NCI-H146 treated with DMSO at 0.1 percent for 48 hours (cell line): ENCODE measurements around the gene HMMR.
"Not testable (repeated sequence)": the region's sequence is repeated elsewhere in the genome, so short reads cannot be mapped to it uniquely, and the experiment has no call there.

ENCODE experiments used
- DNase-seq: peaks from one replicate; lab custom pipeline; 2025; ENCODE audit not compliant: unreplicated experiment; lab: John Stamatoyannopoulos, UW

Gene HMMR, protein sequence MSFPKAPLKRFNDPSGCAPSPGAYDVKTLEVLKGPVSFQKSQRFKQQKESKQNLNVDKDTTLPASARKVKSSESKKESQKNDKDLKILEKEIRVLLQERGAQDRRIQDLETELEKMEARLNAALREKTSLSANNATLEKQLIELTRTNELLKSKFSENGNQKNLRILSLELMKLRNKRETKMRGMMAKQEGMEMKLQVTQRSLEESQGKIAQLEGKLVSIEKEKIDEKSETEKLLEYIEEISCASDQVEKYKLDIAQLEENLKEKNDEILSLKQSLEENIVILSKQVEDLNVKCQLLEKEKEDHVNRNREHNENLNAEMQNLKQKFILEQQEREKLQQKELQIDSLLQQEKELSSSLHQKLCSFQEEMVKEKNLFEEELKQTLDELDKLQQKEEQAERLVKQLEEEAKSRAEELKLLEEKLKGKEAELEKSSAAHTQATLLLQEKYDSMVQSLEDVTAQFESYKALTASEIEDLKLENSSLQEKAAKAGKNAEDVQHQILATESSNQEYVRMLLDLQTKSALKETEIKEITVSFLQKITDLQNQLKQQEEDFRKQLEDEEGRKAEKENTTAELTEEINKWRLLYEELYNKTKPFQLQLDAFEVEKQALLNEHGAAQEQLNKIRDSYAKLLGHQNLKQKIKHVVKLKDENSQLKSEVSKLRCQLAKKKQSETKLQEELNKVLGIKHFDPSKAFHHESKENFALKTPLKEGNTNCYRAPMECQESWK

GRCh38 chr5:163460562-163461171 lies at the start of gene HMMR:
Gene HMMR, plus strand, starts transcription at chr5:163460632. Its CDS starts 61 bp downstream, at chr5:163460693.
- peak; percentile 40 for DNase-seq

- peak; percentile 15 for DNase-seq
These were observed 44.8 kb upstream of the HMMR start for GRCh38 chr5:163415673-163416072.

- DNase-seq: no peak
These were observed 35.6 kb upstream of the HMMR start for GRCh38 chr5:163424836-163425235.

DNA sequence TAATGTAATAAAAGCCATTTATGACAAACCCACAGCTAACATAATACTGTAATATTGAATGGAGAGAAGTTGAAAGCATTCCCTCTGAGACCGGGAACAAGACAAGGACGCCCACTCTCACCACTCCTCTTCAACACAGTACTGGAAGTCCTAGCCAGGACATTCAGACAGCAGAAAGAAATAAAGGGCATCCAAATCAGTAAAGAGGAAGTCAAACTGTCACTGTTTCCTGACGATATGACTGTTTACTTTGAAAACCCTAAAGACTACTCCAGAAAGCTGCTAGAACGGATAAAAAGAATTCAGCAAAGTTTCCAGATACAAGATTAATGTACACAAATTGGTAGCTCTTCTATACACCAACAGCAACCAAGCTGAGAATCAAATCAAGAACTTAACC lies 34.3 kb upstream of the HMMR start:
- not testable (repeated sequence) for DNase-seq

DNA sequence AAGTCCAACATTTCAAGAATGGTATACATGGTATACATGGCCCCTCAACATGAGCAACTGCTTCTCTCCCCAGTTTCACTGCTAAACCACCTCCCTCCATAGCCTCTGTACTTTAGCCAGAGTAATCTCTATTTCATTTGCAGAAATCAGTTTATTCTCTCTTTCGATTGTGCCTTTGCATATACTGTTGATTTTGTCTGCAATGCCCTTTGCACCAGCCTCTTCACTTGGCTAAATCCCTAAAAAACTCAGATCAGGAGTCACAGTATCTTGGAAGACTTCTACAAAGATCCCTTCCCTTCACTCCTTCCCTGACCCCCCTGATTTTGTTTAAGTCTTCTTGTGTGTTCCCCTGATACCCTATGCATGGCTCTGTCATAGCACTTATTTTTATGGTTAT lies 27.9 kb upstream of the HMMR start:
- no peak for DNase-seq

DNA sequence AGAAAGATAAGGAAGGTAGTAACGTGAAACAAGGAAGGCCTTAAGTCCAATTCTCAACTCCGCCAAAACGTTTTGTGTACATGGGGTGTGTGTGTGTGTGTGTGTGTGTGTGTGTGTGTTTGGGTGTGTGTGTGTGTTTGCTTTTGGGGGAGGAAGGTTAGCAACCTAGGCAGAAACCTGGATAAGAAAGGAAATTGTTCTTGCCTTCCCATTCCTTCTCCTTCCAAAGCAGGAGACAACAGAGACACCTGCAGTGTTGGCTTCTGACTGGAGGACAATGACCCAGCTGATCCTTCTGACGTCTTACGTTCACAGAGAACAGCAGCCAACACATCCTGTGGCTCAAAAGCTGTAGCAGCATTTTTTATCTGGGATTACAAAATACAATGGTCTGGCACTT lies 27.2 kb upstream of the HMMR start:
- DNase-seq: no peak

- DNase-seq: no peak
These were observed 26.0 kb upstream of the HMMR start for GRCh38 chr5:163434401-163434866.

DNA sequence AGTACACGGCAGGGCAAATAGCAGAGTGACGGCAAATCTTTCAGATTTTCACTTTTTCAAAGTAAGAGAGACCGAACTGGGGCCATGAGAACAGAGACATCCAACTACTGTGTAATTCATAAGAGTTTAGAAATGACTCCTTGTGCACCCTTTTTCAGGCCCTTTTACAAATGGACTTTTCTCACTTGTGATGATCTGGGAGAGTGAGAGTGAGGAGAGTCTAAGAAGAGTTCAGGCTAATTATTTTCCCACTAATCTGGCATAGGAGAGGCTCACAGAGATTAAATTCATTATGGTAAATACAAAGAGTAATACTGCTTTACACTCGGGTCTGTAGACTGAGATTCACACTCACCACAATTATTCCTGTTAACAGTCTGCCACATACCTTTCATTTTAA lies 23.9 kb upstream of the HMMR start:
- no peak for DNase-seq

DNA sequence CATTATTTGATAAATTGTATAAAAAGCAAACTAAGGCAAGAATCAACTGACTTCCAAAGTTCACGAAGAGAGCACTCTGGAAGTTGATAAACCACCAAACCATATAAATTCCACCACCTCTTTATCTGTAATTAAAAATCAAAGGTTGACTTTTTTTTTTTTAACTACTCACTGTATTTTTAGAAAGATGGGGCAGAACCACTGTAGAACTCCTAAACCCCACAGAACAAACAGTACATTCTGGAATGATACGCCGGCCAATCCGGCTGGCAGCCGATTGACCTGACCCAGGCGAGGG lies 23.5 kb upstream of the HMMR start:
- no peak for DNase-seq

DNA sequence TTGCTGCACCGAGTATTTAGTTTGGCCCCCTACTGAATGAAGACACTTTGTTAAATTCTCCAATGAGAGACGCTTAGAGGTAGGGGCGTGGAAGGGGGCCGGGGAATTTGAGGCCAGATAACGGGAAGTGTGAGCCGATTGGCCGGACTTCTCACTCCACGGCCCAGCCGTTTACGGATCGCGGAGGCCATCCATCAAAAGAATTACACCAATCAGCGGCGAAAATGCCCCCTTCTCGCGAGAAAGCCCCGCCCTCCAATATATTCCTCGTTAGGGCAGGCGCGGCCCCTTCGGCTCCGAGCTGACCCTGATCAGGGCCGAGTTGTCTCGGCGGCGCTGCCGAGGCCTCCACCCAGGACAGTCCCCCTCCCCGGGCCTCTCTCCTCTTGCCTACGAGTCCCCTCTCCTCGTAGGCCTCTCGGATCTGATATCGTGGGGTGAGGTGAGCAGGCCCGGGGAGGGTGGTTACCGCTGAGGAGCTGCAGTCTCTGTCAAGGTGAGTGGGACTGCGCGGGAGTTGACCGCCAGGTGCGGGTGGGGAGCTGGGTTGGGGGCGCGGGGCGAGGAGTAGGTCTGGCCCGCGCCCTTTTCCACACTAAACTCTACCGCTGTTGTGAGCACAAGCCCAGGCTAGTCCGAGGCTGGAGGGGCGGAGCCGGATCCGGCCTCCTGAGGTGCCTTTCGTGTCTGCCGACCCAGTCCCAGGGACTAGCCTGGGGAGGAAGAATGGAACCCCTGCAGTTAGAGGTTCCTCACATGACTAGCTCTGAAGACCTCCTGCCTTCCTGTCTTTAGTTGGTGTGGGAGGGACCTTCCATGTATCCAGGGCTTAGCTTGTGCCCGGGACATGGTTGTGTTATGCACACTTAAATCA lies 22.9 kb upstream of the HMMR start, which contains the start of gene CCNG1:
Gene CCNG1, plus strand, starts transcription at position 287 of the 874 bp plus-strand sequence. CDS start 1,662 bp downstream, outside the sequence.
- DNase-seq: peak; percentile 90

DNA sequence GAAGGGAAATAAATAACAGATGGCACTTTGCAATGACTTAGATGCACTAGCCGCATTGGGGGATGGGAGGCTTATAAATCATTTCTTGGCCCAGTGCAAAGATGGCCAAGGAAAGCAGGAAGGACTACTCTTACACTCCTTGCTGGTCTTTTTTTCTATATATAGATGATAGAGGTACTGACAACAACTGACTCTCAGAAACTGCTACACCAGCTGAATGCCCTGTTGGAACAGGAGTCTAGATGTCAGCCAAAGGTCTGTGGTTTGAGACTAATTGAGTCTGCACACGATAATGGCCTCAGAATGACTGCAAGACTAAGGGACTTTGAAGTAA lies 21.4 kb upstream of the HMMR start:
- DNase-seq: no peak

DNA sequence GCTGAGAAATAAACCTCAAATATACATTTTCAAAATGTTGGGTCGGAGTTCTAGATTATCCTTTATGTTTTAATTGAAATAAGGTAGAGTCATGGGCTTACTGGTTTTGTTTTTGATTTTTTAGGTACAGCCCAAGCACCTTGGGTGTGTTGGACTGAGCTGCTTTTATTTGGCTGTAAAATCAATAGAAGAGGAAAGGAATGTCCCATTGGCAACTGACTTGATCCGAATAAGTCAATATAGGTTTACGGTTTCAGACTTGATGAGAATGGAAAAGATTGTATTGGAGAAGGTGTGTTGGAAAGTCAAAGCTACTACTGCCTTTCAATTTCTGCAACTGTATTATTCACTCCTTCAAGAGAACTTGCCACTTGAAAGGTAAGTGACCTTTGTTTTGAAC lies 19.5 kb upstream of the HMMR start:
- no peak for DNase-seq

- no peak for DNase-seq
These were observed 15.9 kb upstream of the HMMR start for GRCh38 chr5:163444526-163444925.

DNA sequence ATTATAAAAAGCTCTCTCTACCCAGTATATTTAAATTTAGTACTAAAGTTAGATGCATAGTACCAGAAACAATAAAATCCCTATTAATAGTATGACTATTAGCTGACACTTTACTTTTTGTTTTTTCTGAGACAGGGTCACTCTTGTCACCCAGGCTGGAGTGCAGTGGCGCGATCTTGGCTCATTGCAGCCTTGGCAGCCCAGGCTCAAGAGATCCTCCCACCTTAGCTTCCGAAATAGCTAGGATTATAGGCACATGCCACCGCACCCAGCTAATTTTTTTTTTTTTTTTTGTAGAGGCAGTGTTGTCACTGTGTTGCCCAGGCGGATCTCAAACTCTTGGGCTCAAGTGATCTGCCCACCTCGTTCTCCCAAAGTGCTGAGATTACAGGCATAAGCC lies 15.1 kb upstream of the HMMR start:
- no peak for DNase-seq

DNA sequence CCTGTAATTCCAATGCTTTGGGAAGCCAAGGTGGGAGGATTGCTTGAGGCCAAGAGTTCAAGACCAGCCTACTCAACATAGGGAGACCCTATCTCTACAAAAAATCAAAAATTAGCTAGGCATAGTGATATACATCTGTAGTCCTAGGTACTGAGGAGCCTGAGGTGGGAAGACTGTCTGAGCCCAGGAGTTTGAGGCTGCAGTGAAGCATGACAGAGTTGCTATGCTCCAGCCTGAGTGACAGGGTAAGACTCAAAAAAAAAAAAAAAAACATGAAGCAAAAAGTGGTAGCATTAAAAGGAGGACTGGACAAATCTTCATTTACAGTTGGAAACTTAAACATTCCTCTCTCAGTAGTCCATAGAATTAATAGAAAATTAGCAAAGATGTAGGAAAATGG lies 13.2 kb upstream of the HMMR start:
- no peak for DNase-seq

GRCh38 chr5:163447875-163448274 lies 12.6 kb upstream of the HMMR start:
- no peak for DNase-seq

- DNase-seq: no peak
These were observed 11.9 kb upstream of the HMMR start for GRCh38 chr5:163448491-163448890.

GRCh38 chr5:163451489-163451888 lies 8.9 kb upstream of the HMMR start:
- DNase-seq: no peak

- no peak for DNase-seq
These were observed 6.7 kb upstream of the HMMR start for GRCh38 chr5:163453705-163454104.

DNA sequence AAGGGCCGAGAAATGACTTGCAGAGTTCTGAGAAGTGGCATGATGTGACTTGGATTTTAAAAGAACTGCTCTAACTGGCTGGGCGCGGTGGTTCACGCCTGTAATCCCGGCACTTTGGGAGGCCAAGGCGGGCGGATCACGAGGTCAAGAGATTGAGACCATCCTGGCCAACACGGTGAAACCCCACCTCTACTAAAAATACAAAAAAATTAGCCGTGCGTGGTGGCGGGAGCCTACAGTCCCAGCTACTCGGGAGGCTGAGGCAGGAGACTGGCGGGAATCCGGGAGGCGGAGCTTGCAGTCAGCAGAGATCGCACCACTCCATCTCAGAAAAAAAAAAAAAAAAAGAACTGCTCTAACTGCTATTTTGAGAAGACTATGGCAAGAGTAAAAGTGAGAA lies 5.0 kb upstream of the HMMR start:
- not testable (repeated sequence) for DNase-seq

DNA sequence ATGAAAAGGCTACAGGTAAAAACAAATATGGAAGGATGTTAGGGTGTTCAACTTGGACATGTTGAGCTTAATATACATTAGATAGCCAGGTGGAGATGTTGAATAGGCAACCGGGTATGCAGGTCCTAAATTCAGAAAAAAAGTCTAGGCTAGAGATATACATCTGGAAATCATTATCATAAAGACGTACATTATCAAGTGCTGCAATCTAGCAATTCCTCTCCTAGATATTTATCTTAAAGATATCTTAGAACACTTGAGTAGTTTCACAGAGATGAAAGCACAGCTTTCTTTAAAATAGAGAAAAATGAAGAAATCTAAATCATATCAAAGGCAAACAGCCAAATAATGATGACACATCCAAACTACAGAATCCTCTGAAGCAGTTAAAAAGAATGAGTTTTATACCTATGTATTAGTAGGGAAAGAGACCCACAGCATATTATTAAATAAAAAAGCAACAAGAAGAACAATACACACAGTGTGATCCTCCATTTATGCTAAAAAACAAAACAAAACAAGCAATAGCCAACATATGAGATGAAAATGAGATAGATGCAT lies 4.3 kb upstream of the HMMR start:
- no peak for DNase-seq
